HepG2 (cell line): ENCODE measurements around the gene SIT1. TPM values are rescaled to one million over a fixed set of nuclear protein-coding genes. Genes with fewer than 3 reads are reported as not detected.
A peak's percentile ranks its signal among the peaks of the same experiment; 100 is the strongest.

ENCODE experiments used
- ATF3 ChIP-seq: sonication (generic); formaldehyde crosslinking; IDR thresholded peaks from 2 replicates; pipeline ENCODE4 v1.4.0; 2020; ENCODE audit warnings: missing genetic modification reagents
- BORCS8-MEF2B ChIP-seq: sonication (generic); formaldehyde crosslinking; IDR thresholded peaks from 2 replicates; pipeline ENCODE4 v1.8.0; 2022; ENCODE audit warnings: mild to moderate bottlenecking, missing genetic modification reagents
- FOSL1 ChIP-seq: sonication (generic); formaldehyde crosslinking; IDR thresholded peaks from 2 replicates; pipeline ENCODE4 v1.9.0; 2021; ENCODE audit warnings: missing genetic modification reagents, borderline replicate concordance
- GFI1 ChIP-seq: sonication (generic); formaldehyde crosslinking; IDR thresholded peaks from 2 replicates; pipeline ENCODE4 v1.5.0; 2020; ENCODE audit warnings: missing genetic modification reagents, mild to moderate bottlenecking, borderline replicate concordance
- KMT2B ChIP-seq: IDR thresholded peaks from 2 replicates; pipeline ENCODE4 v1.6.1; 2016; ENCODE audit warnings: missing genetic modification reagents, missing compliant biosample characterization
- MBNL3 ChIP-seq: fragments of 250-450 bp; sonication (Bioruptor Pico); conservative IDR thresholded peaks from 2 replicates; pipeline ENCODE4 v1.8.0; 2022; ENCODE audit warnings: mild to moderate bottlenecking, inconsistent platforms
- NR0B2 ChIP-seq: sonication (generic); formaldehyde crosslinking; IDR thresholded peaks from 2 replicates; pipeline ENCODE4 v1.4.0; 2020; ENCODE audit warnings: mild to moderate bottlenecking, missing genetic modification reagents
- RBAK ChIP-seq: sonication (generic); formaldehyde crosslinking; IDR thresholded peaks from 2 replicates; pipeline ENCODE4 v1.5.1; 2020; ENCODE audit warnings: mild to moderate bottlenecking, missing genetic modification reagents
- SMAD3 ChIP-seq: sonication (generic); formaldehyde crosslinking; IDR thresholded peaks from 2 replicates; pipeline ENCODE4 v1.4.0; 2020; ENCODE audit warnings: missing genetic modification reagents
- ZNF138 ChIP-seq: sonication (generic); formaldehyde crosslinking; IDR thresholded peaks from 2 replicates; pipeline ENCODE4 v1.5.0; 2020; ENCODE audit warnings: mild to moderate bottlenecking, low read depth, missing genetic modification reagents
- ZNF343 ChIP-seq: sonication (generic); formaldehyde crosslinking; IDR thresholded peaks from 2 replicates; pipeline ENCODE4 v1.4.0; 2020; ENCODE audit warnings: mild to moderate bottlenecking, missing genetic modification reagents
- ZNF530 ChIP-seq: sonication (generic); formaldehyde crosslinking; IDR thresholded peaks from 2 replicates; pipeline ENCODE4 v1.5.0; 2020; ENCODE audit warnings: low read depth, mild to moderate bottlenecking, missing genetic modification reagents
- ZNF574 ChIP-seq: sonication (generic); formaldehyde crosslinking; IDR thresholded peaks from 2 replicates; pipeline ENCODE4 v1.4.0; 2020; ENCODE audit warnings: missing genetic modification reagents
- ZNF609 ChIP-seq: sonication (generic); formaldehyde crosslinking; IDR thresholded peaks from 2 replicates; pipeline ENCODE4 v1.4.0; 2020; ENCODE audit warnings: mild to moderate bottlenecking, missing genetic modification reagents, borderline replicate concordance
- ZNF75D ChIP-seq: sonication (generic); formaldehyde crosslinking; IDR thresholded peaks from 2 replicates; pipeline ENCODE4 v1.8.1; 2023; ENCODE audit warnings: missing genetic modification reagents, mild to moderate bottlenecking, borderline replicate concordance
- polyA plus RNA-seq, 8 experiments: library from polyadenylated mRNA; depleted of rRNA in 3 of 8; stranded (reverse) in 7 of 8; unstranded in 1 of 8; fragments of >200 nt; fragmentation: Illumina TruSeq in 4 of 8; extraction: Trizol in 4 of 8; gene quantifications; 2 replicates each; pipeline versions ENCODE4 v1.2.1 to v1.2.3, GENCODE V29; 2011 to 2016; ENCODE audit warnings: low read depth in 4 of 8, missing spikeins in 1 of 8, mixed read lengths in 1 of 8; ENCODE audit not compliant: insufficient read depth in 1 of 8
- total RNA-seq, 5 experiments: library from RNA; depleted of rRNA; stranded (reverse); fragments of >200 nt; fragmentation: Illumina TruSeq; extraction: Trizol; gene quantifications; 2 replicates each; pipeline ENCODE4 v1.2.3, GENCODE V29; 2016; ENCODE audit warnings: low read depth in 1 of 5
- TF ChIP-seq, protein P1 (sequence below): IDR thresholded peaks from 2 replicates; pipeline ENCODE4 v1.6.1; 2016; ENCODE audit warnings: low read depth, borderline replicate concordance
- TF ChIP-seq, protein P2 (sequence below): sonication (generic); formaldehyde crosslinking; IDR thresholded peaks from 2 replicates; pipeline ENCODE4 v1.8.0; 2022; ENCODE audit warnings: missing genetic modification reagents, mild to moderate bottlenecking, inconsistent platforms, borderline replicate concordance

Gene SIT1
- total and polyA plus RNA-seq, 2 of the 13 experiments (the other 11 are each of a cell fraction or from before 2014, with no cell fraction given) = 0.09 to 6.7 TPM

DNA sequence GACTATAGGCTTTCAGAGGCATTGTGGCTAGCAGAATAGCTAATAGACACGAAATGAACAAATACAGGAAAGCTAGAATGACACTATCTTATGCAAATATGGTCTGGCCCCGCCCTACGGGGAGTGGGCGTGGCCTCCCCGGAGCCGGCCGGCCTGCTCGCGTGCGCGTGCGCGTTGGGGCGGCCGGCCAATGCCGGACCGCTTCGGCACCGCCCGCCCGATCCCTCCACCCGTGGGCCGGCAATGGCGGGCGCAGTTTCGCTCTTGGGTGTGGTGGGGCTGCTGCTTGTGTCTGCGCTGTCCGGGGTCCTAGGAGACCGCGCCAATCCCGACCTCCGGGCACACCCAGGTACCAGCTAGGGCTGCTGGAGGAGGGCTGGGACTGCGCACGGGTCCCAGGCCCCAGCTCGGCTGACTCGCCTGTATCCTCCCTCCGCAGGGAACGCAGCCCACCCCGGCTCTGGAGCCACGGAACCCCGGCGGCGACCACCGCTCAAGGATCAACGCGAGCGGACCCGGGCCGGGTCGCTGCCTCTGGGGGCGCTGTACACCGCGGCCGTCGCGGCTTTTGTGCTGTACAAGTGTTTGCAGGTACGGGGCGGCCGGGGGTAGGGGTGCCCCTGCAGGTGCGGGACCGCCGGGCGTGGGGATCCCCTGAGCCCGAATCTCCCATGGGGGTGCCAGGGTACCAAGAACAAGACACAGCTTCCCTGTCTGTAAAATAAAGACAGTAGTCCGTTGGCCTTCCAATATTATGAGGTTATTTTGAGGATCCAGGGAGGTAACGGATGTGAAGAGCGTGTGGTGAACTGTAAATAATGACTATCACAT lies 7.6 kb upstream of the SIT1 start, which contains the start of gene CCDC107 (continued):
- TF ChIP-seq ZNF574 (CRISPR knock-in tag) (peak; percentile 86), NR0B2 (CRISPR knock-in tag) (peak; percentile 88; the same call in 1 of the 2 replicates), GFI1 (CRISPR knock-in tag) (peak; percentile 78; the same call in 1 of the 2 replicates), ZNF75D (CRISPR knock-in tag) (0 out of 2 replicates have a peak, but pooled peaks have one; percentile 72), MBNL3 (CRISPR knock-in tag) (no peak), SMAD3 (peak; percentile 23; the same call in 1 of the 2 replicates), KMT2B (CRISPR knock-in tag) (no peak; the same call in none of the 2 replicates), ZNF530 (CRISPR knock-in tag) (no peak), BORCS8-MEF2B (CRISPR knock-in tag) (peak; percentile 62; the same call in 1 of the 2 replicates), RBAK (no peak), ZNF609 (CRISPR knock-in tag) (peak; percentile 31; the same call in 1 of the 2 replicates), ATF3 (CRISPR knock-in tag) (peak; percentile 46), ZNF343 (0 out of 2 replicates have a peak, but pooled peaks have one; percentile 9), ZNF138 (CRISPR knock-in tag) (0 out of 2 replicates have a peak, but pooled peaks have one; percentile 24), FOSL1 (no peak)
- TF ChIP-seq, protein P1, sequence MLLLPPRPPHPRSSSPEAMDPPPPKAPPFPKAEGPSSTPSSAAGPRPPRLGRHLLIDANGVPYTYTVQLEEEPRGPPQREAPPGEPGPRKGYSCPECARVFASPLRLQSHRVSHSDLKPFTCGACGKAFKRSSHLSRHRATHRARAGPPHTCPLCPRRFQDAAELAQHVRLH (CRISPR knock-in tag) = no peak
- TF ChIP-seq, protein P2, sequence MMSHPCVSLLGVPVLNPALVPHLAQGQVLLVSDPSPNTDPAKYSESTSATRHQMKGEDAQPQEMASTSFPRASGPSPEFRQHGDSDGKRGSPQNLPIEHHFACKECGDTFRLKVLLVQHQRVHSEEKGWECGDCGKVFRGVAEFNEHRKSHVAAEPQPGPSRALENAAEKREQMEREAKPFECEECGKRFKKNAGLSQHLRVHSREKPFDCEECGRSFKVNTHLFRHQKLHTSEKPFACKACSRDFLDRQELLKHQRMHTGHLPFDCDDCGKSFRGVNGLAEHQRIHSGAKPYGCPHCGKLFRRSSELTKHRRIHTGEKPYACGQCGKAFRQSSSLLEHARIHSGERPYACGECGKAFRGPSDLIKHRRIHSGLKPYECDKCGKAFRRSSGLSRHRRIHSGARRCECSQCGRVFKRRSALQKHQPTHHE (CRISPR knock-in tag) = peak; percentile 21; the same call in 1 of the 2 replicates
